ENCODE data around the gene ZNF44. TPM values are rescaled to one million over a fixed set of nuclear protein-coding genes. Genes with fewer than 3 reads are reported as not detected.

Gene ZNF44
- total RNA-seq, 1 donor from 2014 or later, result 5.3 TPM

DNA sequence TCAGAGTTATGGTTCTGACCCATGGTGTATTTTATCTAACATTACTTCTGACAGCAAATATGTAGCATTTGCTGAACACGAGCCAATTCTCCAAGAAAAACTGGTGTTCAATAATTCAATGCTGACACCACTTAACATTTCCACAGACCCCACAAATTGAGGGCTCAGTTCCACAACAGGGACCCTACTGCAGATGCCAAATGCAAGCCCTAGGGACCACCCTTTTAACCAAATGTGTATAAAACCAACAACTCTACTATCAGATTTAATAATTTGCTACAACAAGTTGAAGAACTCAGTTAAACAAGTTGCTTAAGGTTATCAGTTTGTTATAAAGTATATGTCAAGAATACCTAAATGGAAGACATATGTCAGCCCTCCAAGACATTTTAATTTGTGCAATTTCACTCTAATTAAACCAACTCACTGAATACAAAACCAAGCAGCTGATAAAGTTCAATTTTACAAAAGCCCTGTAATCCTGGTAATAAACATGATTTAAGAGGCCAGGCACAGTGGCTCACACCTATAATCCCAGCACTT, 6.7 kb downstream of the ZNF44 start:
- Histone ChIP-seq H3K27me3 (ENCODE audit: control insufficient read depth, insufficient read depth, low read length) (no peaks in the 10 kb centered on the region), H3K4me3 (ENCODE audit: low read depth, low read length) (no peak overlapping the region), H3K36me3 (ENCODE audit: control insufficient read depth, insufficient read depth, low read length) (no peaks in the 10 kb centered on the region)
- TF ChIP-seq, protein P1, sequence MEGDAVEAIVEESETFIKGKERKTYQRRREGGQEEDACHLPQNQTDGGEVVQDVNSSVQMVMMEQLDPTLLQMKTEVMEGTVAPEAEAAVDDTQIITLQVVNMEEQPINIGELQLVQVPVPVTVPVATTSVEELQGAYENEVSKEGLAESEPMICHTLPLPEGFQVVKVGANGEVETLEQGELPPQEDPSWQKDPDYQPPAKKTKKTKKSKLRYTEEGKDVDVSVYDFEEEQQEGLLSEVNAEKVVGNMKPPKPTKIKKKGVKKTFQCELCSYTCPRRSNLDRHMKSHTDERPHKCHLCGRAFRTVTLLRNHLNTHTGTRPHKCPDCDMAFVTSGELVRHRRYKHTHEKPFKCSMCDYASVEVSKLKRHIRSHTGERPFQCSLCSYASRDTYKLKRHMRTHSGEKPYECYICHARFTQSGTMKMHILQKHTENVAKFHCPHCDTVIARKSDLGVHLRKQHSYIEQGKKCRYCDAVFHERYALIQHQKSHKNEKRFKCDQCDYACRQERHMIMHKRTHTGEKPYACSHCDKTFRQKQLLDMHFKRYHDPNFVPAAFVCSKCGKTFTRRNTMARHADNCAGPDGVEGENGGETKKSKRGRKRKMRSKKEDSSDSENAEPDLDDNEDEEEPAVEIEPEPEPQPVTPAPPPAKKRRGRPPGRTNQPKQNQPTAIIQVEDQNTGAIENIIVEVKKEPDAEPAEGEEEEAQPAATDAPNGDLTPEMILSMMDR (IDR thresholded peaks at IDR 0.05; ENCODE audit: insufficient read depth, low read length, poor library complexity, severe bottlenecking), result no peak
- DNase-seq (ENCODE audit: low read depth), result no peak

- no peaks in the 10 kb centered on the region for H3K36me3 ChIP-seq (ENCODE audit: control insufficient read depth, insufficient read depth, low read length)
- no peak overlapping the region for H3K4me3 ChIP-seq (ENCODE audit: low read depth, low read length)
- TF ChIP-seq, protein P1 (IDR thresholded peaks at IDR 0.05; ENCODE audit: insufficient read depth, low read length, poor library complexity, severe bottlenecking), result no peak
- DNase-seq (ENCODE audit: low read depth), result no peak
- H3K27me3 ChIP-seq (ENCODE audit: control insufficient read depth, insufficient read depth, low read length), result no peaks in the 10 kb centered on the region
Measured at GRCh38 chr19:12284631-12285030, 10.1 kb downstream of the ZNF44 start.

DNA sequence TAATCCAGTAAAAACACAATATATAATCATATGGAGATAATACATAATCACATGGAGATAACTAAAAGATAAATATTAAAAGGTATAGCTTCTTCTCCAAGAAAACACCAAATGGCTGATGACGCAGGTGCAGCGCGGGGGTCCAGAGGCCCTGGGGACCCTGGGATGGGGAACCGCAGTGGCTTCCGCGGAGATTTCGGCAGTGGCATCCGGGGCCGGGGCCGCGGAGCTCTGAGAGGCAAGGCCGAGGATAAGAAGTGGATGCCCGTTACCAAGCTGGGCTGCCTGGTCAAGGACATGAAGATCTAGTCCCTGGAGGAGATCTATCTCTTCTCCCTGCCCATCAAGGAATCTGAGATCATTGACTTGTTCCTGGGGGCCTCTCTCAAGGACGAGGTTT, 10.5 kb downstream of the ZNF44 start:
- TF ChIP-seq, protein P1 (IDR thresholded peaks at IDR 0.05; ENCODE audit: insufficient read depth, low read length, poor library complexity, severe bottlenecking), result no peak

GRCh38 chr19:12278713-12279112, 16.0 kb downstream of the ZNF44 start:
- Histone ChIP-seq H3K36me3 (ENCODE audit: control insufficient read depth, insufficient read depth, low read length) (no peaks in the 10 kb centered on the region), H3K4me3 (ENCODE audit: low read depth, low read length) (no peak overlapping the region), H3K27me3 (ENCODE audit: control insufficient read depth, insufficient read depth, low read length) (no peaks in the 10 kb centered on the region)
- TF ChIP-seq, protein P1 (IDR thresholded peaks at IDR 0.05; ENCODE audit: insufficient read depth, low read length, poor library complexity, severe bottlenecking), result no peak
- DNase-seq (ENCODE audit: low read depth), result no peak

More for the DNA sequence above, 10.5 kb downstream of the ZNF44 start:
- H3K4me3 ChIP-seq (ENCODE audit: low read depth, low read length), result no peak overlapping the region
- no peaks in the 10 kb centered on the region for H3K27me3 ChIP-seq (ENCODE audit: control insufficient read depth, insufficient read depth, low read length)
- no peak for DNase-seq (ENCODE audit: low read depth)
- H3K36me3 ChIP-seq (ENCODE audit: control insufficient read depth, insufficient read depth, low read length), result no peaks in the 10 kb centered on the region

DNA sequence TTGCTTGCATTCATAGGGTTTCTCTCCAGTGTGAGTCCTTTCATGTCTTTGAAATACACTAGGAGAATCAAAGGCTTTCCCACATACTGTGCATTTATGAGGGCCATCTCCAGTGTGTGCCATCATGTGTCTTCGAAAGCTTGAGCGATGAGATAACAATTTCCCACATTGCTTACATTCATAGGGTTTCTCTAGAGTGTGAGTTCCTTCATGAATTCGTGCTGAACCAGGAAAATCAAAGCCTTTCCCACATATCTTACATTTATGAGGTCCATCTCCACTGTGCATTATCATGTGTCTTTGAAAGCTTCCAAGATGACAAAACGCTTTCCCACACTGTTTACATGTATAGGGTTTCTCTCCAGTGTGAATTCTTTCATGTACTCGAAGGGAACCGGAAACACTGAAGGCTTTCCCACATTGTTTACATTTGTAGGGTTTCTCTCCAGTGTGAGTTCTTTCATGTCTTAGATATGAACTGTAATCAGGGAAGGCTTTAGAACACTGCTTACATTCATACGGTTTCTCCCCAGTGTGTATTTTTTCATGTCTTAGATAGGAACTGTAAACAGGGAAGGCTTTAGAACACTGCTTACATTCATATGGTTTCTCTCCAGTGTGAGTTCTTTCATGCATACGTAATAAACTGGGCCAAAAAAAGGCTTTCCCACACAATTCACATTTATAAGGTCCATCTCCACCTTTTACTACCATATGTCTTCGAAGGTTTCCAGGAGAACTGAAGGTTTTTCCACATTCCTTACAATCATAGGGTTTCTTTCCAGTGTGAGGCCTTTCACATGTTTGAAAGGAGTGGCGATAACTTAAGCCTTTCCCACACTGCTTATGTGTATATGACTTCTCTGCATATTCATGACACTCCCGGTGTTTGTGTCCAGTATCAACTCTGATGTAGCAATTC, 21.4 kb downstream of the ZNF44 start:
- no peak for DNase-seq (ENCODE audit: low read depth)
- Histone ChIP-seq H3K36me3 (ENCODE audit: control insufficient read depth, insufficient read depth, low read length) (peaks cover 2% of the 10 kb centered on the region), H3K4me3 (ENCODE audit: low read depth, low read length) (no peak overlapping the region), H3K27me3 (ENCODE audit: control insufficient read depth, insufficient read depth, low read length) (no peaks in the 10 kb centered on the region)
- TF ChIP-seq, protein P1 (IDR thresholded peaks at IDR 0.05; ENCODE audit: insufficient read depth, low read length, poor library complexity, severe bottlenecking), result no peak
